GM20000 (cell line): ENCODE data around the gene LPCAT3.

Experiments
- DNase-seq: peaks from one replicate; pipeline ENCODE4 v3.0.0; 2012; ENCODE audit warnings: low spot score
- CTCF ChIP-seq: IDR thresholded peaks from 2 replicates; pipeline ENCODE4 v1.5.1; 2012; ENCODE audit warnings: mild to moderate bottlenecking, control low read depth; ENCODE audit errors: extremely low read depth, missing control alignments

Gene LPCAT3

DNA sequence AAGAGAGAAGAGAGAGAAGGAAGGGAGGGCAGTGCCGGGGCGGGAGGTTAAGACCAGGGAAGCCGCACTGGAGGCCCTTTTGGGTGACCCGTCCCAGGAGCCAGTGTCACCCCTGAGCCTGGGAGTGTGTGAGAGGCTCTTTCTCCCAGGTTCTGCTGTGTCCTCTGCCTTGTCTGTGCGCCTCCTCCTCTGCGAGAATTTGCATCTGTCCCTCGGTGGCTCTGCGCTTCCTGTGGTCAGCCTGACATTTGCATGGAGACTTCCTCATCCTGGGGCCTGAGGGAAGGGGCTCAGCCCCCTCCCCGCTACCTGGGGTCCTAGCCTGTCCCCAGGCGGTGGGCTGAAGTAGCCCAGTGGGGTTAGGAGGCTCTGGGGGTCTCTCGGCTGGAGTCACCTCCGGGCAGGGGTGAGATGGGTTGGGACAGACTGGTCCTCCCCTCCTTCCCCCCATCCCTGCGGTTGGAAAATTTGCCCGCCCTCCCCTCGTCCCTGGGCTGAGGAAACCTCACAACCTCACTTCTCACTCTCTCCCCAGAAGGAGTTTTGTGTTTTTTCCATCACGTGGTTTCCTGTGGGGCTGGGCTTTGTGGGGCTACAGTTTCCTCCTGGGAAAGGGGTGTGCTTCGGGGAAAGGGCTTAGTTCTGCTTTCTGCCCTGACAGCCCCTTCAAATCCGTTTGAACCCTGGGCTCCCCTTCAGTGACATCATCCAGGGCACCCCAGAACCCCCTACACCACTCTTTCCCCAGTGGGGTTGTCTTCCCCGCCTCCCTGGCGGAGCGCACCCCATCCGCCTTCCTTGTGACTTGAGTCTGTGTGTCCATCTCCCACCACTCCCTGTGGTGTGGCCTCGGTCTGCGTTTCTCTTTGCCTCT is 64.6 kb downstream of the LPCAT3 start:
- peak; percentile 81 for DNase-seq

DNA sequence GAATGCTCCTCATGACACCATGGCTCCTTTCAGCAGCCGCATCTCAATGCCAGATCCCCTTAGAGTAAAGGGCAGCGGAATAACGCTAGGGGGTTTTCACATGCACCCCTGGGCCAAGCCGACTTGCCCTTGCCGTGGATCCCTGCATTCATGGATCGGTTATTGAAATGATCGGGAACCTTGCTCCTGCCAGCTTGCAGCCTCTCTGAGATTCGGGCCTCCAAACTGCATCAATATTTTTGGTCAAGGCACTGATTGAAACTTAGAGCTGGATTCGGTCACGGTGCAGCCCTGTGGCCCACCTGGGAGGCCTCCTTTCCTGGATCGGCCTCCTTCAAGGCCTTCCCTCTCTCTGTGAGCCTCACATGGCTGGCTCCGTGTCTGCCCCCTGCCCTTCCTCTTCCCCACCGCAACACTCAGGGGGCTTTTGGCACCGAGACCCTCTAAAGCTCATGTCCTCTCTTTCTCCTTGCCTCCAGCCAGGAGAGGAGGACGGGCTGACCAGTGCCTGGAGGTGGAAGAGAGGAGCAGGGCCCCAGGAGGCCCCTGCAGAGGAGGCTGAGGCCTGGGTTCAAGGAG is 65.3 kb downstream of the LPCAT3 start:
- DNase-seq: no peak
- no peak for TF ChIP-seq CTCF

More for the DNA sequence above, 64.6 kb downstream of the LPCAT3 start:
- no peak for TF ChIP-seq CTCF

- no peak for TF ChIP-seq CTCF
- no peak for DNase-seq
Observed at GRCh38 chr12:6952121-6952862, 66.0 kb downstream of the LPCAT3 start.

DNA sequence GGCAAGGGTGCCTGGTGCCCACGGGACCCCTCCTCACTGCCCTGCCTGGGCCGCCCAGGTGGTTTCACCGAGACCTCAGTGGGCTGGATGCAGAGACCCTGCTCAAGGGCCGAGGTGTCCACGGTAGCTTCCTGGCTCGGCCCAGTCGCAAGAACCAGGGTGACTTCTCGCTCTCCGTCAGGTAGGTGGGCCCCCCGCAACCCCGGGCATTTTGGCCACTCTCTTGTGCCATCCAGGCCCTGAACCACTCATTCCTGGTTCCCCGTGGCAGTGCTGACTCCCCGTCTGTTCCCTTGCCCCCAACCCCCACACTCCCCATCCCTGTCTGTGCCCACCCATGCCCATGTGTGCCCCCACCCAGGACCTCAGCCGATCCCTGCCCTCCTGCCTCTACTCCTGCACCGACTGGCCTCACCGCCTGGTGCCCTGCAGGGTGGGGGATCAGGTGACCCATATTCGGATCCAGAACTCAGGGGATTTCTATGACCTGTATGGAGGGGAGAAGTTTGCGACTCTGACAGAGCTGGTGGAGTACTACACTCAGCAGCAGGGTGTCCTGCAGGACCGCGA is 66.6 kb downstream of the LPCAT3 start:
- no peak for TF ChIP-seq CTCF
- no peak for DNase-seq

GRCh38 chr12:6950811-6951540 is 67.3 kb downstream of the LPCAT3 start, which contains the start of gene PTPN6:
PTPN6 (plus strand) TSS chr12:6951356; CDS start chr12:6951513, 157 bp downstream.
- peak; percentile 54 for DNase-seq
- TF ChIP-seq CTCF: no peak

DNA sequence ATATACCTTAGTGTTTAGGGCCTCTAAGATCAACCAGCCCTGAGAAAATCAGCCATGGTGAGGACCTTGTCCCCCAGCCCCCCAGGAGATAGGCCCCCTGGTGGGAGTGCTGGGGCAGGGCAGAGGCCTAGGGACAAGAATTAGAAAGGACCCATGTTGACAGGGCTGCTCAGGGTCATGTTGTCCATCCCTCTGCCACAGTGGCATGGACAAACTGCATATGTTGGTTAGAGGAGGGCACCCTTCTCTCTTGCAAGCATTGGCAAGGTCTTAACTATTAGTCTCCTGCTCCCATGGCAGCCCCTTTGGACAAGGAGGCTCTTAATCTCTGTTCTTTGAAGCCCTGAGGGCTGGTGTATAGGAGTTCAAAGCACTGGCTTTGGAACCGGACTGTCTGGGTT is 67.9 kb downstream of the LPCAT3 start:
- TF ChIP-seq CTCF: peak; percentile 36
- DNase-seq: no peak
